DOHH2 (cell line): ENCODE data around the gene PGAP3.

Source experiments
- H3F3A ChIP-seq: fragments of 200-600 bp; sonication (generic), shearing (Covaris generic); 2 replicates; pipeline ENCODE4 v1.6.0; 2016; ENCODE audit warnings: antibody characterized with exemption, mild to moderate bottlenecking; ENCODE audit not compliant: control insufficient read depth, insufficient read depth
- H3K27ac ChIP-seq: fragments of 200-600 bp; sonication (generic); 2 replicates; pipeline ENCODE4 v1.5.1; 2014; ENCODE audit warnings: low read depth, mild to moderate bottlenecking, low read length, moderate library complexity
- H3K27me3 ChIP-seq: fragments of 200-600 bp; sonication (generic); 2 replicates; pipeline ENCODE4 v1.6.1; 2014; ENCODE audit warnings: mild to moderate bottlenecking, low read length, mixed read lengths; ENCODE audit not compliant: control insufficient read depth
- H3K36me3 ChIP-seq: fragments of 200-600 bp; sonication (generic); 2 replicates; pipeline ENCODE4 v1.6.1; 2014; ENCODE audit warnings: mild to moderate bottlenecking, low read length, moderate library complexity, mixed read lengths; ENCODE audit not compliant: control insufficient read depth
- H3K4me1 ChIP-seq: fragments of 200-600 bp; sonication (generic); 2 replicates; pipeline ENCODE4 v1.6.1; 2014; ENCODE audit warnings: mild to moderate bottlenecking, low read length, mixed read lengths; ENCODE audit not compliant: control insufficient read depth
- H3K4me2 ChIP-seq: fragments of 200-600 bp; sonication (generic); 2 replicates; pipeline ENCODE4 v1.6.0; 2014; ENCODE audit warnings: mild to moderate bottlenecking, low read length, moderate library complexity
- H3K4me3 ChIP-seq: fragments of 200-600 bp; sonication (generic); 2 replicates; pipeline ENCODE4 v1.5.1; 2014; ENCODE audit warnings: mild to moderate bottlenecking, low read length, mixed read lengths
- H3K79me2 ChIP-seq: fragments of 200-600 bp; sonication (generic); 2 replicates; pipeline ENCODE4 v1.6.1; 2014; ENCODE audit warnings: mild to moderate bottlenecking, low read length, mixed read lengths; ENCODE audit not compliant: control insufficient read depth
- H3K9me2 ChIP-seq: fragments of 200-600 bp; sonication (generic); replicated peaks from 2 replicates; pipeline ENCODE4 v1.6.1; 2014; ENCODE audit warnings: mild to moderate bottlenecking, low read length, mixed read lengths; ENCODE audit not compliant: control insufficient read depth
- H3K9me3 ChIP-seq: fragments of 200-600 bp; sonication (generic); 2 replicates; pipeline ENCODE4 v1.6.1; 2014; ENCODE audit warnings: antibody characterized with exemption, low read length, mixed read lengths; ENCODE audit not compliant: control insufficient read depth, insufficient read depth
- H4K20me1 ChIP-seq: fragments of 200-600 bp; sonication (generic); 2 replicates; pipeline ENCODE4 v1.6.0; 2014; ENCODE audit warnings: low read depth, mild to moderate bottlenecking, antibody characterized with exemption, low read length, moderate library complexity; ENCODE audit not compliant: control insufficient read depth, insufficient read depth
- CTCF ChIP-seq: fragments of 200-600 bp; sonication (generic); IDR thresholded peaks from one replicate; pipeline ENCODE4 v1.5.1; 2014; ENCODE audit warnings: antibody characterized with exemption, mild to moderate bottlenecking, low read depth, low read length; ENCODE audit not compliant: poor library complexity, severe bottlenecking
- EZH2phosphoT487 ChIP-seq: fragments of 200-600 bp; sonication (generic); IDR thresholded peaks from 2 replicates; pipeline ENCODE4 v1.6.1; 2017; ENCODE audit warnings: borderline replicate concordance, mild to moderate bottlenecking, antibody characterized with exemption, low read length, moderate library complexity, mixed read lengths

PGAP3 gene

GRCh38 chr17:39664581-39665561, 23.0 kb downstream of the PGAP3 start, which contains the start of gene TCAP:
TCAP (plus strand) TSS chr17:39665349; CDS start chr17:39665360, 11 bp downstream.
- Histone ChIP-seq H3K9me2 (no peaks in the 10 kb centered on the region), H3K36me3 (peaks cover 23% of the 10 kb centered on the region), H3F3A (no peaks in the 10 kb centered on the region; the same call in 1 of the 2 replicates), H3K4me3 (no peak within 1 kb of the TSS), H3K9me3 (no peaks in the 10 kb centered on the region), H4K20me1 (no peaks in the 10 kb centered on the region), H3K79me2 (no peaks in the 10 kb centered on the region), H3K4me1 (peaks cover 14% of the 10 kb centered on the region), H3K27me3 (peaks cover 28% of the 10 kb centered on the region), H3K27ac (no peak within 1 kb of the TSS), H3K4me2 (no peak within 1 kb of the TSS)
- no peak for TF ChIP-seq EZH2phosphoT487
- no peak for TF ChIP-seq CTCF

GRCh38 chr17:39663688-39664580, 23.9 kb downstream of the PGAP3 start:
- Histone ChIP-seq H3F3A (no peaks in the 10 kb centered on the region; the same call in 1 of the 2 replicates), H3K4me1 (peaks cover 23% of the 10 kb centered on the region), H3K27me3 (peaks cover 28% of the 10 kb centered on the region), H3K36me3 (peaks cover 26% of the 10 kb centered on the region), H3K4me2 (no peak overlapping the region), H3K9me2 (no peaks in the 10 kb centered on the region), H3K79me2 (no peaks in the 10 kb centered on the region), H3K4me3 (no peak overlapping the region), H3K9me3 (no peaks in the 10 kb centered on the region), H3K27ac (no peak overlapping the region), H4K20me1 (no peaks in the 10 kb centered on the region)
- no peak for TF ChIP-seq EZH2phosphoT487
- TF ChIP-seq CTCF, result no peak

- H3K9me2 ChIP-seq, result no peaks in the 10 kb centered on the region
- H3K27me3 ChIP-seq, result peaks cover 24% of the 10 kb centered on the region
- peaks cover 33% of the 10 kb centered on the region for H3K36me3 ChIP-seq
- no peaks in the 10 kb centered on the region; the same call in 1 of the 2 replicates for H3F3A ChIP-seq
- no peaks in the 10 kb centered on the region for H3K9me3 ChIP-seq
- H3K27ac ChIP-seq, result no peak overlapping the region
- H4K20me1 ChIP-seq, result no peaks in the 10 kb centered on the region
- no peak overlapping the region for H3K4me2 ChIP-seq
- no peak overlapping the region for H3K4me3 ChIP-seq
- TF ChIP-seq CTCF (no peak), EZH2phosphoT487 (no peak)
- H3K4me1 ChIP-seq, result peaks cover 25% of the 10 kb centered on the region
- H3K79me2 ChIP-seq, result no peaks in the 10 kb centered on the region
Measured at GRCh38 chr17:39663340-39663687, 24.5 kb downstream of the PGAP3 start.
